Skeletal muscle satellite cell (primary cell): ENCODE results near the gene BUB1B.

Experiments
- H3K27me3 ChIP-seq: 2 replicates; pipeline ENCODE4 v1.7.0; 2013; ENCODE audit warnings: low read length; ENCODE audit not compliant: control insufficient read depth, insufficient read depth
- H3K36me3 ChIP-seq: 2 replicates; pipeline ENCODE4 v1.7.0; 2013; ENCODE audit warnings: mild to moderate bottlenecking, control low read depth, low read length; ENCODE audit not compliant: insufficient read depth
- H3K4me1 ChIP-seq: 2 replicates; pipeline ENCODE4 v1.7.0; 2013; ENCODE audit warnings: low read length; ENCODE audit not compliant: control insufficient read depth, insufficient read depth
- H3K4me2 ChIP-seq: 2 replicates; pipeline ENCODE4 v1.7.0; 2013; ENCODE audit warnings: mild to moderate bottlenecking, low read length
- H3K4me3 ChIP-seq: 2 replicates; pipeline ENCODE4 v1.7.0; 2013; ENCODE audit warnings: low read length
- H3K9ac ChIP-seq: 2 replicates; pipeline ENCODE4 v1.7.0; 2013; ENCODE audit warnings: mild to moderate bottlenecking, low read depth, low read length, moderate library complexity
- H3K9me3 ChIP-seq: replicated peaks from 2 replicates; pipeline ENCODE4 v1.7.0; 2013; ENCODE audit warnings: mild to moderate bottlenecking, control low read depth, low read length

The BUB1B gene

GRCh38 chr15:40244961-40245523, 84.2 kb downstream of the BUB1B start:
- Histone ChIP-seq H3K36me3 (no peaks in the 10 kb centered on the region), H3K9ac (no peak overlapping the region), H3K4me3 (no peak overlapping the region), H3K4me2 (no peak overlapping the region), H3K4me1 (peaks cover 6% of the 10 kb centered on the region), H3K27me3 (peaks cover 29% of the 10 kb centered on the region), H3K9me3 (no peaks in the 10 kb centered on the region)

GRCh38 chr15:40245666-40246450, 85.0 kb downstream of the BUB1B start:
- Histone ChIP-seq H3K9ac (no peak overlapping the region), H3K4me1 (peaks cover 10% of the 10 kb centered on the region), H3K4me2 (no peak overlapping the region)

GRCh38 chr15:40246496-40247280, 85.8 kb downstream of the BUB1B start:
- Histone ChIP-seq H3K4me3 (no peak overlapping the region), H3K9me3 (no peaks in the 10 kb centered on the region), H3K4me2 (no peak overlapping the region), H3K9ac (no peak overlapping the region), H3K36me3 (no peaks in the 10 kb centered on the region), H3K27me3 (peaks cover 41% of the 10 kb centered on the region), H3K4me1 (peaks cover 10% of the 10 kb centered on the region)

More at GRCh38 chr15:40245666-40246450, 85.0 kb downstream of the BUB1B start:
- no peaks in the 10 kb centered on the region for H3K9me3 ChIP-seq
- no peaks in the 10 kb centered on the region for H3K36me3 ChIP-seq
- H3K27me3 ChIP-seq: peaks cover 35% of the 10 kb centered on the region
- H3K4me3 ChIP-seq: no peak overlapping the region

DNA sequence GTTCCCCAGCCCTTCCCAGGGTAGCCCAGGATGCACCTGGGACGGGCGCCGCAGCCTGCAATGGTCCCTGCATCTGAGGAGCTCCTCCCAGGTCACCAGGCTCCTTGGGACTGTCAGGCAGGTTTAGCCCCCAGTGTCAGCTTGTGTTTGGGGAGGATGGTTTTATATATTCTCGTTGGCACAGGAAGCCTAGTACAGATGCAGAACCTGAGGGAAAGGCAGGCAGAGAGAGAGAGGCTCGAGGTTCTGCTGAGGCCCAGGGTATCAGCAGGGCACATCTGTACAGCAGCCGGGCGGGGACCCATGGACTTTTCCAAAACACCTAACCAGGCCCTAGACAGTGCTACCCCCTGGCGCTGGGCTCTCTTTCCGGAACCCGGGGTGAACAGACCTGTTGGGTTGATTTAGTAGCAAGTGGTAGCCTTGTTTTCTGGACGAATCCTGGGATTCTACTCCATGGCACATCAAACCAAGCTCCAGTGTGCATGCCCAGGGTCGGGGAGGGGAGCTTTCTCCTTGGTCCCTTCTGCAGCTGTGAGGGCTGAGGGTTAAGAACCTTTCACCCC, 86.6 kb downstream of the BUB1B start:
- no peaks in the 10 kb centered on the region for H3K36me3 ChIP-seq
- no peak overlapping the region for H3K4me2 ChIP-seq
- H3K27me3 ChIP-seq: peaks cover 49% of the 10 kb centered on the region
- H3K4me1 ChIP-seq: peaks cover 12% of the 10 kb centered on the region
- H3K9me3 ChIP-seq: no peaks in the 10 kb centered on the region
- H3K9ac ChIP-seq: no peak overlapping the region
- no peak overlapping the region for H3K4me3 ChIP-seq

GRCh38 chr15:40248006-40248783, 87.3 kb downstream of the BUB1B start:
- H3K4me1 ChIP-seq: peaks cover 19% of the 10 kb centered on the region
- H3K9ac ChIP-seq: no peak overlapping the region
- H3K36me3 ChIP-seq: no peaks in the 10 kb centered on the region
- no peak overlapping the region for H3K4me2 ChIP-seq
- H3K9me3 ChIP-seq: no peaks in the 10 kb centered on the region
- H3K4me3 ChIP-seq: no peak overlapping the region
- peaks cover 51% of the 10 kb centered on the region for H3K27me3 ChIP-seq

- no peak overlapping the region for H3K4me2 ChIP-seq
- H3K4me3 ChIP-seq: no peak overlapping the region
- H3K36me3 ChIP-seq: no peaks in the 10 kb centered on the region
- H3K9me3 ChIP-seq: no peaks in the 10 kb centered on the region
- peaks cover 56% of the 10 kb centered on the region for H3K27me3 ChIP-seq
- no peak overlapping the region for H3K9ac ChIP-seq
- peaks cover 20% of the 10 kb centered on the region for H3K4me1 ChIP-seq
These were observed 88.8 kb downstream of the BUB1B start for GRCh38 chr15:40249477-40250303.

DNA sequence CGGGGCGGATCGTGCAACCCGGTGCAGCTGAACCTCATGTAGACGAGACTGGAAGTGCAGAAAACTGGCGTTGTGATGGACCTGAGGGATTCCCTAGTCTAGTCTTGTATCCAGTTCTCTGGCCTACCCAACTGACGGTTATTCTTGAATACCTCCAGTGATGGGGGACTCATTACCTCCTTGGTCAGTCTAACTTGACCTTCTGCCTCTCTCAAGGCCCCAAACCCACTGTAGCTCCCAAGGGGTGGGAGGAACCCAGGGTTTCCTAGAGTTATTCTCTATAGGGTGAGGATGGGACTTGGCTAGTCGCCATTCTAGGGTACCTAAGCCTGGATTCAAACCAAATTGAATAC, 89.4 kb downstream of the BUB1B start:
- Histone ChIP-seq H3K4me1 (peaks cover 20% of the 10 kb centered on the region), H3K9me3 (no peaks in the 10 kb centered on the region), H3K4me2 (no peak overlapping the region), H3K27me3 (peaks cover 56% of the 10 kb centered on the region), H3K9ac (no peak overlapping the region), H3K36me3 (no peaks in the 10 kb centered on the region), H3K4me3 (no peak overlapping the region)

- no peak overlapping the region for H3K4me3 ChIP-seq
- peaks cover 20% of the 10 kb centered on the region for H3K4me1 ChIP-seq
- no peak overlapping the region for H3K4me2 ChIP-seq
- H3K9ac ChIP-seq: no peak overlapping the region
- no peaks in the 10 kb centered on the region for H3K9me3 ChIP-seq
- H3K36me3 ChIP-seq: no peaks in the 10 kb centered on the region
- peaks cover 53% of the 10 kb centered on the region for H3K27me3 ChIP-seq
These were observed 90.1 kb downstream of the BUB1B start for GRCh38 chr15:40250771-40251483.

DNA sequence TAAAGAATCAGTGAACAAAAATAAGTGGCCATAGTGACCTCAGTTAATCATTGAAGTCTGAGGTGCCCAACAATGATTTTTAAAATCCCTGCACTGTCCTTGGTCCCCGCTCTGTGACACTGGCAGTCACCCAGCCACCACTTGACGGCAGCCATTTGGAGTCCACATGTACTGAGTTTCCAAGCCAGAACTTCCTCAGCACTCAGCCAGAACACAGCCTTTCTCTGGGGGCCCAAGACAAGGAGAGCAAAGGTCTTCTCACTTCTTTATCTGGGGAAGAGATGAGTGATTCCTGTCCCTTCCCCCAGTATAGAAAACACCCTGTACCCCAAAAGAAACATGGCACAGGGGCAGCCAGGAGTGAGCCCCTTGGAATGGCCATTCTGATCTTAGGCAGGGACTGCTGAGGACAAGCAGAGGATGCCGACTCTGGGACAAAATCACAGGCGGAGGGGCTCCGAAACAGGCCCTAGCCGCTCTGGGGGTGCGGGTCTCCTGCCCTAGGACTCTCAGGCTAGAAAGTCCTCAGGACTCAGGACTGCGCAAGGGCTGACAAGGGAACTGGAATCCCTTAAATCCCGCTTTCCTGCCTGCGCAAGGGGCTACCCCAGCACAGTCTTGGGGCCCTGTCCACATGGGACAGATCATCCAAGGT, 90.7 kb downstream of the BUB1B start:
- Histone ChIP-seq H3K36me3 (no peaks in the 10 kb centered on the region), H3K27me3 (peaks cover 58% of the 10 kb centered on the region), H3K9me3 (no peaks in the 10 kb centered on the region), H3K4me2 (no peak overlapping the region), H3K9ac (no peak overlapping the region), H3K4me3 (no peak overlapping the region), H3K4me1 (peaks cover 20% of the 10 kb centered on the region)

DNA sequence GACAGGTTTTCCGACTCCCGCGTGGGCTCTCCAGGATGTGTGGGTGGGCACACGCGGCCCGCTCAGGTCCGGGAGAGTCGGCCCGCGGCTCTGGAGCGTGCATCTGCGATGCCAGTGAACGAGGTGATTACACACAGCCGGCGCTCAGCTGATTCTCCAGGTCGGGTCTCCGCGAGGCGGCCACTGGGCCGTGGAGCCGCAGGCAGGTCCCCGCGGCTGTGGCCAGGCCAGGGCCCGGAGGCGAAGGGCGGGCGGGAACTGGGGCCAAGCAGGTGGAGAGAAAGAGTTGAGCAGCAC, 91.2 kb downstream of the BUB1B start:
- H3K9ac ChIP-seq: no peak overlapping the region
- no peak overlapping the region for H3K4me3 ChIP-seq
- no peaks in the 10 kb centered on the region for H3K36me3 ChIP-seq
- H3K4me1 ChIP-seq: peaks cover 20% of the 10 kb centered on the region
- H3K27me3 ChIP-seq: peaks cover 59% of the 10 kb centered on the region
- H3K9me3 ChIP-seq: no peaks in the 10 kb centered on the region
- no peak overlapping the region for H3K4me2 ChIP-seq
